GM10248 (cell line): ENCODE measurements around the gene NR5A2.

ENCODE experiments used
- CTCF ChIA-PET: fragments of 300-600 bp; sonication (Branson Sonifier 250); formaldehyde crosslinking; extraction: SDS; loops from one replicate; lab custom pipeline; 2021; ENCODE audit warnings: antibody characterized with exemption; lab: Yijun Ruan, JAX
- POLR2A ChIA-PET: fragments of 350-650 bp; sonication (Branson Sonifier 250); formaldehyde crosslinking; extraction: SDS; loops from one replicate; lab custom pipeline; 2020; ENCODE audit warnings: antibody characterized with exemption; lab: Yijun Ruan, JAX
- DNase-seq: peaks from one replicate; pipeline ENCODE4 v3.0.0; 2012; ENCODE audit errors: extremely low spot score
- TF ChIP-seq, protein P1 (sequence below): IDR thresholded peaks from 2 replicates; pipeline ENCODE4 v1.5.1; 2012; ENCODE audit warnings: mild to moderate bottlenecking, low read depth; ENCODE audit errors: extremely low read depth, missing control alignments, control extremely low read depth

Gene NR5A2

DNA sequence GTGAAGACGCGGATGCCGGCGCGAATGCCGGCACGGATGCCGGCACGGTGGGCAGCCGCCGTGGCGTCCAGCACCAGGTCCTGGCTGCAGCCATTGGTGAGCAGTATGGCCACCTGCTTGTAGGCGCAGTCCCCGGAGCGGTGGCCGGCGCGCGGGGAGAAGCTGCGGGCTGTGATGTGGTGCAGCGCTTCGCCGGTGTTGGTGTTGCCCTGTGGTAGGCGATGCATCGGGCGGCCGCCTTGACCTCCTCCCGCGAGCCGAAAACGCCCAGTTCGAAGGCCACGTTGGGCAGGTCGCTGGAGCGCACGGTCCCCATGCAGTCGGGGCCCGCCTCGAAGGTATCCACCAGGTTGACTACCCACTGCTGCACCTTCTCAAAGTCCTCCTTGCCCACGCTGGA, 120.2 kb downstream of the NR5A2 start:
- TF ChIP-seq, protein P1, sequence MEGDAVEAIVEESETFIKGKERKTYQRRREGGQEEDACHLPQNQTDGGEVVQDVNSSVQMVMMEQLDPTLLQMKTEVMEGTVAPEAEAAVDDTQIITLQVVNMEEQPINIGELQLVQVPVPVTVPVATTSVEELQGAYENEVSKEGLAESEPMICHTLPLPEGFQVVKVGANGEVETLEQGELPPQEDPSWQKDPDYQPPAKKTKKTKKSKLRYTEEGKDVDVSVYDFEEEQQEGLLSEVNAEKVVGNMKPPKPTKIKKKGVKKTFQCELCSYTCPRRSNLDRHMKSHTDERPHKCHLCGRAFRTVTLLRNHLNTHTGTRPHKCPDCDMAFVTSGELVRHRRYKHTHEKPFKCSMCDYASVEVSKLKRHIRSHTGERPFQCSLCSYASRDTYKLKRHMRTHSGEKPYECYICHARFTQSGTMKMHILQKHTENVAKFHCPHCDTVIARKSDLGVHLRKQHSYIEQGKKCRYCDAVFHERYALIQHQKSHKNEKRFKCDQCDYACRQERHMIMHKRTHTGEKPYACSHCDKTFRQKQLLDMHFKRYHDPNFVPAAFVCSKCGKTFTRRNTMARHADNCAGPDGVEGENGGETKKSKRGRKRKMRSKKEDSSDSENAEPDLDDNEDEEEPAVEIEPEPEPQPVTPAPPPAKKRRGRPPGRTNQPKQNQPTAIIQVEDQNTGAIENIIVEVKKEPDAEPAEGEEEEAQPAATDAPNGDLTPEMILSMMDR: no peak
- DNase-seq: no peak
- POLR2A ChIA-PET: no interaction called here
- CTCF ChIA-PET: no interaction called here

- TF ChIP-seq, protein P1: no peak
- ChIA-PET CTCF (interaction anchor here (1.2 to 2.7 kb wide), 2 partner anchors 10 to 11 kb away, joined by 5 to 11 read pairs; no protein-coding TSS in a partner anchor), POLR2A (no interaction called here)
Measured at GRCh38 chr1:200150006-200150405, 122.5 kb downstream of the NR5A2 start.

GRCh38 chr1:200150721-200151120, 123.2 kb downstream of the NR5A2 start:
- POLR2A ChIA-PET: no interaction called here
- TF ChIP-seq, protein P1: no peak
- CTCF ChIA-PET: interaction anchor here (1.2 to 2.7 kb wide), 2 partner anchors 10 to 11 kb away, joined by 5 to 11 read pairs; no protein-coding TSS in a partner anchor
- DNase-seq: peak; percentile 34

More at GRCh38 chr1:200150006-200150405, 122.5 kb downstream of the NR5A2 start:
- no peak for DNase-seq

- CTCF ChIA-PET: no interaction called here
- no peak for DNase-seq
- TF ChIP-seq, protein P1: no peak
- POLR2A ChIA-PET: no interaction called here
Measured at GRCh38 chr1:200152336-200152735, 124.8 kb downstream of the NR5A2 start.

DNA sequence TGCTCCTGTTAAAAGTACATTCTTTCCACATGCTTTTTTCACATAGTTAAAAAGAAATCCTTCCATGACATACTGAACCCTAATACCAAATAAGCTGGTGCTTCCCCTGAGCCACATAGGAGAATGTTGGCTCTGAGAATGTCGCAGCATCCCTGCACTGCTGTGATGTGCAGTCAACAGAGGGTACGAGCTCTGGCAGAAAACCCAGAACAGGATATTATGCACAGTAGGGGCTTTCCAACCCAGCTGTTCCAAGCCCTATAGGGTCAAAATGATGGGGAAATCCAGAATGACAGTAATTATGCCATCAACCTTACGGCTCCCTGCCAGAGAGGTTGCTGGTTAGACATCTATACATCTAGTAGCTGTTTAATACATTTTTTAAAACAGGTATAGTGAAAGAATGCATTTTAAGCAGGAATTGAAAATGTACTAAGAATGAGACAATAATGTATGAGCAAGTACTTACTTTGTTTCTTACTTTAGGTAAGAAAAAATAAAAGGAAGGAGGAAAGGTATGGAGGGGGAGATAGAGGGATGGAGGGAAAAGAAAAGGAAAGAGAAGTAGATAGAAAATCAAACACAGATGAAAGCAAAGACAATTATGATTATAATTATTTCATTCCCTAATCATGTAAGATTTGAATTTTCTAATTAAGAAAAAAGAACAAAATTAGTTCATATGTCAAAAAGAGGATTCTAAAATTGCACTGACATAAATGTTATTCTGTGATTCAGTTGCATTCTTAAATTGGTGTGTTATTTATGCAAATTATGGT, 126.0 kb downstream of the NR5A2 start:
- CTCF ChIA-PET: interaction anchor here (0.9 to 1.4 kb wide), 4 partner anchors 9 to 155 kb away, joined by 3 to 6 read pairs (median 3); no protein-coding TSS in a partner anchor

GRCh38 chr1:200154069-200154767, 126.7 kb downstream of the NR5A2 start:
- DNase-seq: peak; percentile 66
- TF ChIP-seq, protein P1: no peak
- ChIA-PET CTCF (interaction anchor here (0.8 to 1.9 kb wide), 9 partner anchors 8 to 154 kb away, joined by 3 to 7 read pairs (median 4); no protein-coding TSS in a partner anchor), POLR2A (no interaction called here)

More for the DNA sequence above, 126.0 kb downstream of the NR5A2 start:
- TF ChIP-seq, protein P1: no peak
- peak; percentile 32 for DNase-seq
- POLR2A ChIA-PET: no interaction called here
